Activated CD4-positive, alpha-beta T cell treated with anti-CD3 and anti-CD28 coated beads, Interleukin-10, Interleukin-2, amounts not matched to agents 100 ng/mL and 50 ng/mL, durations not matched to agents 16 hours and 8 hours (primary cell): ENCODE data around the gene HDAC9.

ENCODE experiments used
- DNase-seq: peaks from one replicate; pipeline ENCODE4 v3.0.0-alpha.2; 2020

HDAC9 gene

GRCh38 chr7:18798088-18798906 lies 302.7 kb downstream of the HDAC9 start:
- no peak for DNase-seq

GRCh38 chr7:18799899-18800298 lies 304.4 kb downstream of the HDAC9 start:
- no peak for DNase-seq

- no peak for DNase-seq
These were observed 308.4 kb downstream of the HDAC9 start for GRCh38 chr7:18803923-18804322.

GRCh38 chr7:18806177-18806576 lies 310.6 kb downstream of the HDAC9 start:
- no peak for DNase-seq

GRCh38 chr7:18808026-18808425 lies 312.5 kb downstream of the HDAC9 start:
- no peak for DNase-seq

GRCh38 chr7:18815261-18815960 lies 319.9 kb downstream of the HDAC9 start:
- no peak for DNase-seq

GRCh38 chr7:18820981-18821380 lies 325.4 kb downstream of the HDAC9 start:
- DNase-seq, result no peak

GRCh38 chr7:18821554-18821953 lies 326.0 kb downstream of the HDAC9 start:
- DNase-seq, result no peak

- no peak for DNase-seq
These were observed 328.6 kb downstream of the HDAC9 start for GRCh38 chr7:18824157-18824556.

- DNase-seq, result no peak
These were observed 332.9 kb downstream of the HDAC9 start for GRCh38 chr7:18828260-18828993.

- DNase-seq, result no peak
These were observed 333.7 kb downstream of the HDAC9 start for GRCh38 chr7:18828994-18829857.

- DNase-seq, result no peak
These were observed 334.3 kb downstream of the HDAC9 start for GRCh38 chr7:18829858-18830285.

GRCh38 chr7:18831419-18831818 lies 335.9 kb downstream of the HDAC9 start:
- no peak for DNase-seq

GRCh38 chr7:18831943-18832342 lies 336.4 kb downstream of the HDAC9 start:
- DNase-seq, result no peak

GRCh38 chr7:18834577-18834976 lies 339.0 kb downstream of the HDAC9 start:
- no peak for DNase-seq

- DNase-seq, result no peak
These were observed 339.6 kb downstream of the HDAC9 start for GRCh38 chr7:18835001-18835690.

GRCh38 chr7:18843979-18844378 lies 348.4 kb downstream of the HDAC9 start:
- no peak for DNase-seq

- DNase-seq, result peak; percentile 52
These were observed 349.2 kb downstream of the HDAC9 start for GRCh38 chr7:18844735-18845134.

GRCh38 chr7:18845700-18846099 lies 350.2 kb downstream of the HDAC9 start:
- no peak for DNase-seq

- no peak for DNase-seq
These were observed 351.2 kb downstream of the HDAC9 start for GRCh38 chr7:18846765-18847215.

- DNase-seq, result no peak
These were observed 353.6 kb downstream of the HDAC9 start for GRCh38 chr7:18849130-18849529.

- DNase-seq, result no peak
These were observed 360.2 kb downstream of the HDAC9 start for GRCh38 chr7:18855796-18856195.
